K562 (cell line): Measurements from ENCODE around the gene OR4X2. TPM values are rescaled to one million over a fixed set of nuclear protein-coding genes. Genes with fewer than 3 reads are reported as not detected.

Source experiments
- GTF3C2 ChIP-seq: IDR thresholded peaks from 3 replicates; pipeline ENCODE4 v1.6.1; 2011; ENCODE audit warnings: borderline replicate concordance, mild to moderate bottlenecking, moderate library complexity; ENCODE audit not compliant: insufficient read length; ENCODE audit errors: extremely low read depth
- SMAD2 ChIP-seq: fragments of 150-350 bp; IDR thresholded peaks from 2 replicates; pipeline ENCODE4 v1.6.1; 2014; ENCODE audit warnings: low read depth, mild to moderate bottlenecking, low read length
- SOX6 ChIP-seq: fragments of 450-650 bp; IDR thresholded peaks from 2 replicates; pipeline ENCODE4 v1.6.1; 2014; ENCODE audit warnings: mild to moderate bottlenecking
- ZBTB40 ChIP-seq, 2 experiments: fragments of 450-650 bp in 1 of 2; sonication (generic) in 1 of 2; formaldehyde crosslinking in 1 of 2; IDR thresholded peaks; 2 replicates each; pipeline versions ENCODE4 v1.7.1 to v1.9.0; 2016 to 2022; ENCODE audit warnings: inconsistent platforms in 1 of 2, mild to moderate bottlenecking in 1 of 2, missing genetic modification reagents in 1 of 2
- ZNF3 ChIP-seq: fragments of 250-450 bp; sonication (Bioruptor Pico); IDR thresholded peaks from 2 replicates; pipeline ENCODE4 v1.5.0; 2021; ENCODE audit warnings: mild to moderate bottlenecking, moderate library complexity
- ZNF583 ChIP-seq: fragments of 250-450 bp; sonication (Bioruptor Pico); IDR thresholded peaks from 2 replicates; pipeline ENCODE4 v1.4.0; 2020
- polyA plus RNA-seq, 8 experiments: library from polyadenylated mRNA; depleted of rRNA in 4 of 8; stranded (reverse) in 5 of 8; unstranded in 3 of 8; fragments of >200 nt; fragmentation: Nextera tagmentation in 2 of 8; fragmentation: Illumina TruSeq in 1 of 8; extraction: Ambion mirVana in 2 of 8; extraction: Trizol in 1 of 8; gene quantifications; 2 replicates each; pipeline versions ENCODE4 v1.2.1 to v1.2.3, GENCODE V29; 2011 to 2014; ENCODE audit warnings: inconsistent platforms in 1 of 8, missing spikeins in 1 of 8
- total RNA-seq, 7 experiments: library from RNA; depleted of rRNA in 6 of 7; stranded (reverse); fragments of >200 nt in 6 of 7; fragmentation: Illumina TruSeq in 2 of 7; extraction: Trizol in 2 of 7; gene quantifications; 2 replicates each; pipeline versions ENCODE4 v1.2.1 to v1.2.3, GENCODE V29; 2011 to 2021; ENCODE audit warnings: low replicate concordance in 1 of 7
- TF ChIP-seq, protein P1 (sequence below), 2 experiments: fragments of 450-650 bp; formaldehyde crosslinking in 1 of 2; IDR thresholded peaks; 2 replicates each; pipeline versions ENCODE4 v1.4.0 to v1.6.1; 2014 to 2020; ENCODE audit warnings: mild to moderate bottlenecking in 2 of 2, borderline replicate concordance in 1 of 2, low read depth in 1 of 2

The OR4X2 gene
- total and polyA plus RNA-seq, 9 of the 15 experiments (the other 6 are each of a cell fraction or from before 2014, with no cell fraction given) = not detected

GRCh38 chr11:48272606-48273005, 27.7 kb downstream of the OR4X2 start (continued):
- TF ChIP-seq, protein P1, sequence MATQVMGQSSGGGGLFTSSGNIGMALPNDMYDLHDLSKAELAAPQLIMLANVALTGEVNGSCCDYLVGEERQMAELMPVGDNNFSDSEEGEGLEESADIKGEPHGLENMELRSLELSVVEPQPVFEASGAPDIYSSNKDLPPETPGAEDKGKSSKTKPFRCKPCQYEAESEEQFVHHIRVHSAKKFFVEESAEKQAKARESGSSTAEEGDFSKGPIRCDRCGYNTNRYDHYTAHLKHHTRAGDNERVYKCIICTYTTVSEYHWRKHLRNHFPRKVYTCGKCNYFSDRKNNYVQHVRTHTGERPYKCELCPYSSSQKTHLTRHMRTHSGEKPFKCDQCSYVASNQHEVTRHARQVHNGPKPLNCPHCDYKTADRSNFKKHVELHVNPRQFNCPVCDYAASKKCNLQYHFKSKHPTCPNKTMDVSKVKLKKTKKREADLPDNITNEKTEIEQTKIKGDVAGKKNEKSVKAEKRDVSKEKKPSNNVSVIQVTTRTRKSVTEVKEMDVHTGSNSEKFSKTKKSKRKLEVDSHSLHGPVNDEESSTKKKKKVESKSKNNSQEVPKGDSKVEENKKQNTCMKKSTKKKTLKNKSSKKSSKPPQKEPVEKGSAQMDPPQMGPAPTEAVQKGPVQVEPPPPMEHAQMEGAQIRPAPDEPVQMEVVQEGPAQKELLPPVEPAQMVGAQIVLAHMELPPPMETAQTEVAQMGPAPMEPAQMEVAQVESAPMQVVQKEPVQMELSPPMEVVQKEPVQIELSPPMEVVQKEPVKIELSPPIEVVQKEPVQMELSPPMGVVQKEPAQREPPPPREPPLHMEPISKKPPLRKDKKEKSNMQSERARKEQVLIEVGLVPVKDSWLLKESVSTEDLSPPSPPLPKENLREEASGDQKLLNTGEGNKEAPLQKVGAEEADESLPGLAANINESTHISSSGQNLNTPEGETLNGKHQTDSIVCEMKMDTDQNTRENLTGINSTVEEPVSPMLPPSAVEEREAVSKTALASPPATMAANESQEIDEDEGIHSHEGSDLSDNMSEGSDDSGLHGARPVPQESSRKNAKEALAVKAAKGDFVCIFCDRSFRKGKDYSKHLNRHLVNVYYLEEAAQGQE (IDR thresholded peaks at IDR 0.05; ENCODE audit: borderline replicate concordance) = no peak
- TF ChIP-seq, protein P1 (CRISPR knock-in tag; IDR thresholded peaks at IDR 0.05; ENCODE audit: low read depth) = no peak
- TF ChIP-seq GTF3C2 (no peak), ZNF3 (no peak), ZBTB40 (IDR thresholded peaks at IDR 0.05) (no peak), ZBTB40 (CRISPR knock-in tag; IDR thresholded peaks at IDR 0.05) (no peak), SOX6 (no peak), SMAD2 (no peak), ZNF583 (CRISPR knock-in tag) (no peak)
